Spleen (tissue), 7 donors: ENCODE results near the gene MCC.

Source experiments
- CTCF ChIP-seq, 11 experiments: fragments of 200-600 bp in 7 of 11; fragments of 450-650 bp in 4 of 11; sonication (generic) in 4 of 11; IDR thresholded peaks in 8 of 11; conservative IDR thresholded peaks in 3 of 11; 1 replicate in 7 of 11; 2 replicates in 4 of 11; pipeline versions ENCODE4 v1.4.0 to v1.8.0; 2016 to 2021; ENCODE audit warnings: antibody characterized with exemption in 11 of 11, inconsistent platforms in 4 of 11, mild to moderate bottlenecking in 1 of 11
- POLR2A ChIP-seq, 3 donors: fragments of 450-650 bp; IDR thresholded peaks; one replicate each; pipeline ENCODE4 v1.5.1; 2017; ENCODE audit warnings: antibody characterized with exemption in 3 of 3, mild to moderate bottlenecking in 1 of 3
- donor health status: DM: no; HTN: no; CAD: no; lungs with moderate emphysema.
- donor health status: DM: no; HTN: no; CAD: no.
- donor health status: DM: no; HTN: no; CAD: no.

DNA sequence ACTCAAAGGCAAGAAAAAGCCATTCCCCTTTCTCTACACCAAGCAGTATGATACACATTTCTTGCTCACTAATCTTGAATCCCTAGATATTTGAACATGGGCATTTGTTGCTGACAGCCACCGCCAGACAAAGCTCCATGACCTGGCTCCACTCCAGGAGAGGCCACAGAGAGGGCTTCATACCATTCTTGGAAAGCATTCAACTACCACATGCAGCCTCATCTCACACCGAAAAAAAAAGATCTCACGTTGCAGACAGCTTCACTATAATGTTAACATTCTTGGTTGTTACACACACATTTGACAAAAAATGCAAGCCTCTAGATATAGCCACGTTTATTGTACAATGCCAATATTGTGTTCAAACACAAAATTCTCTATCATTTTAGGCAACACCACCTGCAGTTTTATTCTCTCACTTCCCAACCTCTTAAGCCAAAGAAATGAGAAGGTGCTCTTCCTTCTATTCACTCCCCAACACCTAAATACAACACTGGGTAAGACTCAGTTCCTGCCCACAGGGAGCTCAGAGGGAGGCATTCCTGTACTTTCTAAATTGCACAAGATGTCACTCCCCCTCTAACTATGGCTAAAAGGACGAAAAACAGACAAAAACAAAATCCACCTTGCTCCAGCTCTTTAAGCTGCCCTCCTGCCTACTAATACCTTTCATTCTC is 275.9 kb downstream of the MCC start:
- no peak for TF ChIP-seq CTCF (IDR thresholded peaks at IDR 0.05 in 8 of 11, conservative IDR thresholded peaks at IDR 0.05 in 3 of 11)
- no peak for TF ChIP-seq POLR2A (IDR thresholded peaks at IDR 0.05)
